ENCODE measurements around the gene RAB3A.

- TF ChIP-seq CTCF (IDR thresholded peaks at IDR 0.05) (peak in 1 of 3 experiments; percentile 31), POLR2AphosphoS5 (IDR thresholded peaks at IDR 0.05; ENCODE audit: insufficient read depth in 1 of 2, low read depth in 1 of 2) (no peak)
These were observed 12.2 kb downstream of the RAB3A start for GRCh38 chr19:18191640-18192062.

Measured in vagina (tissue), 2 donors.